Psoas muscle (tissue), 8 donors: ENCODE data around the gene RBP2. TPM values are rescaled to one million over a fixed set of nuclear protein-coding genes. Genes with fewer than 3 reads are reported as not detected.

ENCODE experiments used
- ATAC-seq, 4 donors: fragments of 200-7000 bp; cut with Tn5 transposase; one replicate each; pipeline ENCODE4 v1.9.1; 2020; ENCODE audit warnings: moderate library complexity in 3 of 4, mild to moderate bottlenecking in 2 of 4
- DNase-seq, 2 donors: peaks; one replicate each; pipeline ENCODE4 v3.0.0-alpha.2; 2020
- H3K27ac ChIP-seq: fragments of 200-600 bp; one replicate; pipeline ENCODE4 v1.8.0; 2022
- H3K27me3 ChIP-seq, 3 donors: fragments of 200-600 bp in 1 of 3; one replicate each; pipeline versions ENCODE4 v1.6.1 to v1.8.0; 2013 to 2022; ENCODE audit warnings: low read length in 2 of 3, mild to moderate bottlenecking in 2 of 3, moderate library complexity in 1 of 3; ENCODE audit not compliant: insufficient read depth in 3 of 3
- H3K36me3 ChIP-seq, 2 donors: fragments of 200-600 bp in 1 of 2; one replicate each; pipeline versions ENCODE4 v1.6.1 to v1.8.0; 2013 to 2022; ENCODE audit warnings: low read depth in 1 of 2, mild to moderate bottlenecking in 1 of 2, moderate library complexity in 1 of 2; ENCODE audit not compliant: insufficient read depth in 1 of 2
- H3K4me1 ChIP-seq: fragments of 200-600 bp; one replicate; pipeline ENCODE4 v1.8.0; 2022
- H3K4me3 ChIP-seq: fragments of 200-600 bp; one replicate; pipeline ENCODE4 v1.8.0; 2022; ENCODE audit warnings: mild to moderate bottlenecking
- H3K9me3 ChIP-seq: fragments of 200-600 bp; one replicate; pipeline ENCODE4 v1.8.0; 2022
- CTCF ChIP-seq: fragments of 200-600 bp; IDR thresholded peaks from one replicate; pipeline ENCODE4 v1.8.0; 2022; ENCODE audit warnings: antibody characterized with exemption
- WGBS, 3 donors: extraction: QIAGEN DNeasy Blood & Tissue Kit; methylation state at CpG; one replicate each; pipeline versions ENCODE4 v1.1.6 to v1.1.7; 2013; 5-methylcytosine and 5-hydroxymethylcytosine counted together
- intact Hi-C, 2 donors: fragments of 100-400 bp; cut with DNase I; formaldehyde crosslinking; loops; one replicate each; pipeline versions ENCODE4 v1.11.0 to v1.14.2; 2022
- polyA plus RNA-seq, 3 donors: library from polyadenylated mRNA; stranded (reverse); fragments of 200-250 nt; gene quantifications; one replicate each; pipeline ENCODE4 v1.2.3, GENCODE V29; 2013
- total RNA-seq, 4 donors: library from RNA; stranded (reverse); fragmentation: NEBNext Ultra II Directional in 2 of 4; extraction: Animal tissue kit (Norgen Biotek cat#: 25700) in 2 of 4; gene quantifications; one replicate each; pipeline versions ENCODE4 v1.2.1 to v1.2.4, GENCODE V29; 2021 to 2023
- donor health status: healthy with polysubstance abuse.
- donor health status: DM: no; HTN: no; CAD: no; lungs with moderate emphysema.
- donor health status: Bipolar disorder and iron deficiency.
- donor health status: healthy.
- donor health status: DM: yes; HTN: yes; CAD: no.
- donor health status: DM: no; HTN: no; CAD: no.
- donor health status: DM: no; HTN: no; CAD: no.
- donor health status: DM: yes; HTN: yes; CAD: no.

RBP2 gene
- total and polyA plus RNA-seq, 7 donors = 0.59 to 2.7 TPM; not detected in 5

- no peak overlapping the region for H3K4me3 ChIP-seq
- WGBS, 3 donors = 84 to 90% (median 90%) methylated on average over 9 of the region's 9 CpGs
- no peaks in the 10 kb centered on the region for H3K27me3 ChIP-seq
Observed at GRCh38 chr3:139518926-139519842, 42.9 kb upstream of the RBP2 start.

DNA sequence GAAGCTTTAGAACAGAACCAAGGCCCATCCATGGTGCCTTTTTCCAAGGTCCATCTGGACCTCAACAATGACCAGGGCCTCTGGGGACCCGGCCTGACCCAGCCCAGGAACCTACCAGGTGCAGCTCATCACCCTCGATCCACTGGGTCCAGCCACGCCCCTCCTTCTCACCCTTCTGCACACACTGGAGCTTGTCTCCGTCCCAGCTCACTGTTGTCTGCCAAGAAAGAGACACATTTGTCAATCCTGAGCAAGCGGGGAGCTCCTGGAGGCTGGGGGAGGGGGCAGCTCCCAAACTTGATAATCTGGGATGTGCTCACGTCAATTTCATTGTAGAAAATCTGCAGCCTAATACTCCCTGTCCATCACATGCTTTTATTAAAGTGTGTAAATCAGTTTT lies 42.0 kb upstream of the RBP2 start:
- no peaks in the 10 kb centered on the region for H3K9me3 ChIP-seq
- intact Hi-C loops = no loop called here
- no peak overlapping the region for H3K4me3 ChIP-seq
- no peaks in the 10 kb centered on the region for H3K4me1 ChIP-seq
- no peak overlapping the region for H3K27ac ChIP-seq
- 61 to 65% (median 64%) methylated on average over 6 of the region's 6 CpGs for WGBS, 3 donors
- ATAC-seq = no peak
- H3K36me3 ChIP-seq = no peaks in the 10 kb centered on the region
- no peak for DNase-seq
- H3K27me3 ChIP-seq = no peaks in the 10 kb centered on the region
- TF ChIP-seq CTCF = no peak

More at GRCh38 chr3:139518926-139519842, 42.9 kb upstream of the RBP2 start:
- DNase-seq (no peak), ATAC-seq (peak in 3 of 4 donors; percentile 44 to 66 (median 63))
- H3K4me1 ChIP-seq = no peaks in the 10 kb centered on the region
- no peak overlapping the region for H3K27ac ChIP-seq
- H3K9me3 ChIP-seq = no peaks in the 10 kb centered on the region
- intact Hi-C loops = no loop called here
- no peaks in the 10 kb centered on the region for H3K36me3 ChIP-seq
- TF ChIP-seq CTCF = no peak

- Histone ChIP-seq H3K4me1 (no peaks in the 10 kb centered on the region), H3K4me3 (no peak overlapping the region), H3K27me3 (no peaks in the 10 kb centered on the region), H3K27ac (no peak overlapping the region), H3K36me3 (no peaks in the 10 kb centered on the region), H3K9me3 (no peaks in the 10 kb centered on the region)
- intact Hi-C loops = no loop called here
- TF ChIP-seq CTCF = no peak
- DNase-seq (no peak), ATAC-seq (no peak)
- 74 to 81% (median 77%) methylated on average over 5 of the region's 5 CpGs for WGBS, 3 donors
Observed at GRCh38 chr3:139517321-139518065, 41.2 kb upstream of the RBP2 start.

- Histone ChIP-seq H3K4me1 (no peaks in the 10 kb centered on the region), H3K27ac (no peak overlapping the region), H3K4me3 (no peak overlapping the region), H3K27me3 (no peaks in the 10 kb centered on the region), H3K9me3 (no peaks in the 10 kb centered on the region), H3K36me3 (no peaks in the 10 kb centered on the region)
- DNase-seq = no peak
- intact Hi-C loops = no loop called here
- no peak for TF ChIP-seq CTCF
- no peak for ATAC-seq
- 94 to 97% (median 95%) methylated on average over 4 of the region's 4 CpGs for WGBS, 3 donors
Observed at GRCh38 chr3:139514741-139515140, 38.4 kb upstream of the RBP2 start.
